NCI-H1694 (cell line): ENCODE measurements around the gene FAM163A.

Source experiments
- DNase-seq: peaks from one replicate; lab custom pipeline; 2025; lab: John Stamatoyannopoulos, UW

FAM163A gene

GRCh38 chr1:179750630-179751029, 7.5 kb downstream of the FAM163A start:
- DNase-seq = no peak

GRCh38 chr1:179753061-179753460, 10.0 kb downstream of the FAM163A start:
- no peak for DNase-seq

- DNase-seq = no peak
These were observed 11.0 kb downstream of the FAM163A start for GRCh38 chr1:179754041-179754624.

- DNase-seq = no peak
These were observed 14.8 kb downstream of the FAM163A start for GRCh38 chr1:179757933-179758332.

- DNase-seq = no peak
These were observed 17.4 kb downstream of the FAM163A start for GRCh38 chr1:179760521-179760920.

- DNase-seq = no peak
These were observed 18.2 kb downstream of the FAM163A start for GRCh38 chr1:179761296-179761695.

- no peak for DNase-seq
These were observed 19.0 kb downstream of the FAM163A start for GRCh38 chr1:179761846-179762640.

GRCh38 chr1:179767177-179767581, 24.1 kb downstream of the FAM163A start:
- no peak for DNase-seq

GRCh38 chr1:179767996-179768395, 24.9 kb downstream of the FAM163A start:
- no peak for DNase-seq

GRCh38 chr1:179770887-179771502, 27.9 kb downstream of the FAM163A start:
- no peak for DNase-seq

GRCh38 chr1:179773264-179773663, 30.2 kb downstream of the FAM163A start:
- DNase-seq = no peak

- DNase-seq = no peak
These were observed 30.9 kb downstream of the FAM163A start for GRCh38 chr1:179774000-179774399.

- no peak for DNase-seq
These were observed 31.5 kb downstream of the FAM163A start for GRCh38 chr1:179774566-179774965.

GRCh38 chr1:179775009-179775408, 31.9 kb downstream of the FAM163A start:
- DNase-seq = no peak

GRCh38 chr1:179776831-179777230, 33.7 kb downstream of the FAM163A start:
- DNase-seq = no peak

- DNase-seq = no peak
These were observed 34.6 kb downstream of the FAM163A start for GRCh38 chr1:179777731-179778130.

- DNase-seq = no peak
These were observed 36.7 kb downstream of the FAM163A start for GRCh38 chr1:179779645-179780272.

- DNase-seq = no peak
These were observed 38.9 kb downstream of the FAM163A start for GRCh38 chr1:179781962-179782361.

- no peak for DNase-seq
These were observed 41.9 kb downstream of the FAM163A start for GRCh38 chr1:179785031-179785431.

GRCh38 chr1:179785728-179786127, 42.6 kb downstream of the FAM163A start:
- DNase-seq = no peak

- DNase-seq = peak; percentile 26
These were observed 44.0 kb downstream of the FAM163A start for GRCh38 chr1:179786815-179787685.

GRCh38 chr1:179788259-179788658, 45.2 kb downstream of the FAM163A start:
- no peak for DNase-seq
